ENCODE results near the gene BIRC6.
"Not testable (repeated sequence)": the region's sequence is repeated elsewhere in the genome, so short reads cannot be mapped to it uniquely, and the experiment has no call there.

The BIRC6 gene

GRCh38 chr2:32638548-32638947 is 281.7 kb downstream of the BIRC6 start:
- H3K27me3 ChIP-seq (ENCODE audit: control insufficient read depth, insufficient read depth, low read length); H3K4me3 ChIP-seq (ENCODE audit: low read length); H3K9ac ChIP-seq (ENCODE audit: low read length); H3K27ac ChIP-seq (ENCODE audit: low read depth, low read length); H3K4me1 ChIP-seq (ENCODE audit: control insufficient read depth, insufficient read depth, low read length): not testable (repeated sequence)
- H3K36me3 ChIP-seq (ENCODE audit: control insufficient read depth, insufficient read depth, low read length): peaks cover 12% of the 10 kb centered on the region

GRCh38 chr2:32641180-32641579 is 284.4 kb downstream of the BIRC6 start:
- Histone ChIP-seq H3K36me3 (ENCODE audit: control insufficient read depth, insufficient read depth, low read length) (peaks cover 12% of the 10 kb centered on the region), H3K4me3 (ENCODE audit: low read length) (no peak overlapping the region), H3K9ac (ENCODE audit: low read length) (no peak overlapping the region)

GRCh38 chr2:32647180-32647651 is 290.4 kb downstream of the BIRC6 start:
- no peak overlapping the region for H3K9ac ChIP-seq (ENCODE audit: low read length)
- no peak overlapping the region for H3K4me3 ChIP-seq (ENCODE audit: low read length)
- H3K27ac ChIP-seq (ENCODE audit: low read depth, low read length): no peak overlapping the region
- H3K27me3 ChIP-seq (ENCODE audit: control insufficient read depth, insufficient read depth, low read length): no peaks in the 10 kb centered on the region
- H3K36me3 ChIP-seq (ENCODE audit: control insufficient read depth, insufficient read depth, low read length): peaks cover 4% of the 10 kb centered on the region
- H3K4me1 ChIP-seq (ENCODE audit: control insufficient read depth, insufficient read depth, low read length): no peaks in the 10 kb centered on the region

More at GRCh38 chr2:32641180-32641579, 284.4 kb downstream of the BIRC6 start:
- H3K27ac ChIP-seq (ENCODE audit: low read depth, low read length): no peak overlapping the region
- H3K27me3 ChIP-seq (ENCODE audit: control insufficient read depth, insufficient read depth, low read length): no peaks in the 10 kb centered on the region
- H3K4me1 ChIP-seq (ENCODE audit: control insufficient read depth, insufficient read depth, low read length): no peaks in the 10 kb centered on the region

- Histone ChIP-seq H3K27ac (ENCODE audit: low read depth, low read length) (peak overlapping the region; percentile 14), H3K4me1 (ENCODE audit: control insufficient read depth, insufficient read depth, low read length) (no peaks in the 10 kb centered on the region), H3K4me3 (ENCODE audit: low read length) (no peak overlapping the region), H3K36me3 (ENCODE audit: control insufficient read depth, insufficient read depth, low read length) (peaks cover 2% of the 10 kb centered on the region), H3K27me3 (ENCODE audit: control insufficient read depth, insufficient read depth, low read length) (no peaks in the 10 kb centered on the region), H3K9ac (ENCODE audit: low read length) (no peak overlapping the region)
These were observed 295.9 kb downstream of the BIRC6 start for GRCh38 chr2:32652555-32653209.

- Histone ChIP-seq H3K4me3 (ENCODE audit: low read length) (no peak overlapping the region), H3K4me1 (ENCODE audit: control insufficient read depth, insufficient read depth, low read length) (no peaks in the 10 kb centered on the region), H3K27ac (ENCODE audit: low read depth, low read length) (no peak overlapping the region), H3K36me3 (ENCODE audit: control insufficient read depth, insufficient read depth, low read length) (peaks cover under 1% of the 10 kb centered on the region), H3K9ac (ENCODE audit: low read length) (no peak overlapping the region), H3K27me3 (ENCODE audit: control insufficient read depth, insufficient read depth, low read length) (no peaks in the 10 kb centered on the region)
These were observed 299.2 kb downstream of the BIRC6 start for GRCh38 chr2:32656069-32656468.

GRCh38 chr2:32663864-32664263 is 307.0 kb downstream of the BIRC6 start:
- Histone ChIP-seq H3K4me1 (ENCODE audit: control insufficient read depth, insufficient read depth, low read length) (no peaks in the 10 kb centered on the region), H3K9ac (ENCODE audit: low read length) (no peak overlapping the region)

GRCh38 chr2:32666704-32667103 is 309.9 kb downstream of the BIRC6 start:
- Histone ChIP-seq H3K36me3 (ENCODE audit: control insufficient read depth, insufficient read depth, low read length) (no peaks in the 10 kb centered on the region), H3K9ac (ENCODE audit: low read length) (no peak overlapping the region), H3K4me3 (ENCODE audit: low read length) (no peak overlapping the region), H3K4me1 (ENCODE audit: control insufficient read depth, insufficient read depth, low read length) (no peaks in the 10 kb centered on the region), H3K27ac (ENCODE audit: low read depth, low read length) (no peak overlapping the region), H3K27me3 (ENCODE audit: control insufficient read depth, insufficient read depth, low read length) (no peaks in the 10 kb centered on the region)

More at GRCh38 chr2:32663864-32664263, 307.0 kb downstream of the BIRC6 start:
- no peaks in the 10 kb centered on the region for H3K36me3 ChIP-seq (ENCODE audit: control insufficient read depth, insufficient read depth, low read length)
- no peak overlapping the region for H3K27ac ChIP-seq (ENCODE audit: low read depth, low read length)
- H3K27me3 ChIP-seq (ENCODE audit: control insufficient read depth, insufficient read depth, low read length): no peaks in the 10 kb centered on the region
- no peak overlapping the region for H3K4me3 ChIP-seq (ENCODE audit: low read length)

- no peak overlapping the region for H3K27ac ChIP-seq (ENCODE audit: low read depth, low read length)
- no peak overlapping the region for H3K4me3 ChIP-seq (ENCODE audit: low read length)
- no peaks in the 10 kb centered on the region for H3K36me3 ChIP-seq (ENCODE audit: control insufficient read depth, insufficient read depth, low read length)
- no peaks in the 10 kb centered on the region for H3K4me1 ChIP-seq (ENCODE audit: control insufficient read depth, insufficient read depth, low read length)
- H3K27me3 ChIP-seq (ENCODE audit: control insufficient read depth, insufficient read depth, low read length): no peaks in the 10 kb centered on the region
- H3K9ac ChIP-seq (ENCODE audit: low read length): no peak overlapping the region
These were observed 311.4 kb downstream of the BIRC6 start for GRCh38 chr2:32668254-32668653.
